ENCODE measurements around the gene COL18A1.

Gene COL18A1

DNA sequence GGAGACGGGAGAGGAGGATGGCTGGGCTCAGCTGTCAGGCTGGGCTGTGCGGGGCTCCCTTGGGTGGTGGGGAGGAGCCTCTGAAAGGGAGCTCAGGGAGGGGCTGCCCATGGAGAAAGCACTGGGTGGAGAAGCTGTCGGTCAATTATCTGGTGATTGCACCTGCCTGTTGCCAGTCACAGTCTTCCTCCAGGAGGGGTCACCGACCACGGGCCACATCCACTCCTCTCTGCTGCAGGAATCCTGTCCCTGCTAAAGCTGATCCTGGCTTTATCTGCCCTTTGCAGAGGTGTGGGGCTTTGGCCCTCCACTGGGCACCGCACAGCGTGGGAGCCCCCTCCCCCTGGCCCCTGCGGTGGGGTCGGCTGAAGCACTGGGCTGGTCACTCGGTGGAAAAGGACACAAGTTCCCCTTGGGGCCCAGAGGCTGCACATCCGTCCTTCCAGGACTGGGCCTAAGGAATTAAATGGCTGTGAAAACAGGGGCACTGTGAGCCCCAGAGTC, 21.8 kb upstream of the COL18A1 start:
- peak; percentile 43 for DNase-seq (ENCODE audit: low spot score)

DNA sequence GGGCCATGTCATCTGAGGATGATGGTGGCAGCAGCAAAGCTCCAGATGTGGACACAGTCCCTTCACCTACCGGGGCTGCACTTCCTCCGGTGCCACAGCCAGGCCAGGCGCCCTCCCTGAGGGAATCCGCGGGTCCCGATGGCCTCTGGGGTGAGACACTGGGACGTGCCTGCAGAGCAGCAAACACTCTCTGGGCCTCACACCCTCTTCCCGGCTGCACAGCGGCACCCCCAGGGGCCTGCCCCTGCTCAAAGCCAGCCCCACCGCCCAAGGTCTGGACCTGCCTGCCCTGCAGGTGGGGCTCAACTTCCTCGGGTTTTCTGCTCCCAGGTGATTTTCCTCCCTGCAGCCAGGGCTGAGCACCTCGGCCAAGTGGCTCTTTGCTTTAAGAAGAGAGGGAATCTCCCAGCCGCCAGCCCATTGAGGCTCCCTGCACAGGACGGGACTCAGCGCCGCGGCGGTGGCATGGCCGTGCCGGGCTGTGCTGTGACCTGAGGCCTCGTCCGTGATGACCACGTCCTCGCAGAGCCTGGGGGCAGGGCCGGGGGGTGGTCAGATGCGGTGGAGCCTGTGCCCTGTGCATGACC, 21.3 kb upstream of the COL18A1 start:
- DNase-seq (ENCODE audit: low spot score), result no peak

DNA sequence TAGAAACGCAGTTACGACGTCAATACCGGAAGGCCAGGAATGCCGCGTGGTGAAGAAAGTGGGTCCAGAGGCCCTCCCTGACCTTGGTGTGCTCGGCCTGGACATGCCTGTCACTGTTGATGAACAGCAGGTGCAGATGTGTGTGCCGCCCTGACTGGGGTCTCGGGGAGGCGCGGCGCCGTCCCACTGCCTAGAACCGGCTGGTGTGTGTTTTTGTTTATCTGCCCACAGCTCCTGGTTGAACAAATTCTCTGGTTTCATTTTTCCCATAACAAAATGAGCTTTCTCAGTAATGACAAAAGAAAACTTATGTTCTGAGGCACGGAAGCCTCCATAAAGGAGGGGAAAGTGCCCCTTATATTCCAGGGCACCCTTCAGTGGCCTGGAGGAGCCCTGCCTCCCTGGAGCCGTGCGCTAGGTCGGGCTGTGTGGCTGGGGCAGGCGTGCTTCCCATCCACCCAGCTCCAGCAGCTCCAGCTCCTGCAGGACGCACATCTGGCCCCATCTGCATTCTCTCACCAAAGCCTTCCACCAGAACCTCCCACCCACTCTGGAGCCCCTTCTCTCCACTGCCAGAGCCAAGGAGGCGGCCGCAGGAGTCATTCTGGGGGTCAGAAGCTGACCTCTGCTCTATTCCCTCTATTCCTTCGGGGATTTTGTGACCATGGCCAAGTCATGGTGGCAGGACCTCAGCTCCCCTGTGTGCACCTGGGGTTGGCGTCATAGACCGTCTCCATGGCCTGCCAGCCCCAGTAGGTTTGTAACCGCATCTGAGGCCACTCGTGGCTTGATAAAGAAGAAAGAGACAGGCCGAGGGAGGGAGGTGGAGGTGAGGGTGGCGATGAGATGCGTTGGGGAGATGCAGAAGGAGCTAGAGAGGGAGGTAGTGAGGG, 20.1 kb upstream of the COL18A1 start:
- no peak for DNase-seq (ENCODE audit: low spot score)

DNA sequence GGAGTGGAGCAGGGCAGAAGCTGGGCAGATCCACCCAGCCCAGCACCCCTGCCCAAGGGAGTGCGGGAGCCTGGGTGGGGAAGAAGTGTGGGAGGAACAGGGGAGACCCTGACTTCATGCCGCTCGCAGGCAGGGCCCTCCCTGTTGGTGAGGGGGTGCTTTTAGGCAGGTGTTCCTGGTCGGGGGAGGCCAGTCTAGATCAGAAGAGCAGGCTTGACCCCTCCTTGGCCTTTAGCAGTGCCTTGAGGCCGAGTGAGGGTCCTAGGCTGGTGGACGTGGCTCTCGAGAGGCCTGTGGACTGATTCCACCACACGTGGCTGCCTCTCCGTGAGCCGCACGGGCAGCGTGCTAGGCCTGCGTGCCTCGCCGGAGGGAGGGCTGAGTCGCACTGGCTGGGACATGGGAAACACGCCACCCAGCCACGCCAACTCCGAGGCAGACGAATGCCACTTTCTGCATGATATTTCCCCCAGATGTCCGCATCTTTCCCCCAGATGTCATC, 19.4 kb upstream of the COL18A1 start:
- no peak for DNase-seq (ENCODE audit: low spot score)

DNA sequence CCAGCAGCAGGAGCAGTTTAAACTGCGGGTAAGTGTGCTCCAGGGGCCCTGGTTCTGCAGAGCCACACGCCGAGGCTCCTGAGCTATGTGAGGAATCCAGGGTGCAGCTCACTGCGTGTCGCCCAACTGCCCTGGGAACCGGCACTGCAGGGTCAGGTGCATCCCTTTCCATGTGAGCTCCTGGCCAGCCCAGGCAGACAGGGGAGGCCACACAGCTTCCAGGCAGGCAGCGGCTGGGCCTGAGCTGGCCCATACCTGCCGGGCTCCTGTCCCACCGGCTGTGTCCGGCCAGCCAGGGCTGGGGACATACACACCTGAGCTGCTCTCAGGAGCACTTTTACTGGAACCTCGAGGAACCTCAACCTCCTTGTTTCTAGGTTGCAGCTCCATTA, 18.6 kb upstream of the COL18A1 start:
- no peak for DNase-seq (ENCODE audit: low spot score)

DNA sequence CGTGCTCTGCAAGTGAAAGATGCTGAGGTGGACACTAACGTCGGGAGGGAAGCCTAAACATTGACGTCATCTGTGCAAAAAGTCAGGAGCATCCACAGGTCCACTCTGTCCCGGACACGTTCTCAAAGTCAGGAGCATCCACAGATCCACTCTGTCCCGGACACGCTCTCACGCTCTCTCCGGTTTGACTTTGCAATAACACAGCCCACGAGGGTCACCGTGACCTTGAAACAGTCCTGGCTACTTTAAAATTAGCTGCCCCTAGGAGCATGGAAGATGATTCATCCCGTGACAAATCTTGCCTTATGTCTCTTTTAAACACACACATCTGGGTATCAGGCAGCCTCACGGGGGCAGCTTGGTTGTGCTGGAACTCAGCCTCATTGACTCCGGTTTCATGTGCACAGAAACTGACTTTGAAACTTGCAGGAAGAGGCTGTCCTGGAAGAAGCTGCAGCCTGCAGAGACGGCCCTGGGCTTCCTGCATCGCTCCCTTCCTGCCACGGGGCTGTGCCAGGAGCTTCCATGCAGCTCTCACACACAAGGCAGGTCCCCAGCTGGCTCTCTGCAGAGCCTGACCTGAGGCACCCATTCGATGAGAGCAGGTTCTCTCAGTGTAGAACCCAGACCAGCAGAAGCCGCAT, 18.1 kb upstream of the COL18A1 start:
- peak; percentile 30 for DNase-seq (ENCODE audit: low spot score)

DNA sequence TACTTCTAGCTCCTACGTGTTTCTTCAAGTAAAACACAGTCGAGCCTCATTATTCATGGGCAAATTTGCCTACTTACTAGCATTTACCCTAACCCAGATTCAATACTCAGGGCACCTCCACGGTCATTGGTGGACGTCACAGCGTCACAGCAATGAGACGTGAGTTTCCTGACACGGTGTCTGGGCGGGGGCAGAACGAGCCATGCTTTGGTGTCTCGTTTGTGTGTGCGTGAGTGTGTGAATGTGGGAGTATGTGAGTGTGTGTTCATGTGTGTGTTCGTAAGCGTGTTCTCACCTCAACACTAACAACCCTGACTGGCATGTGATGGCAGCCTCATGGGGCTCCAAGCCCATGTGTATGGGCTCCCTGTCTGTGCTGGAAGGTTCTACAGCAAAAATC, 17.5 kb upstream of the COL18A1 start:
- no peak for DNase-seq (ENCODE audit: low spot score)

DNA sequence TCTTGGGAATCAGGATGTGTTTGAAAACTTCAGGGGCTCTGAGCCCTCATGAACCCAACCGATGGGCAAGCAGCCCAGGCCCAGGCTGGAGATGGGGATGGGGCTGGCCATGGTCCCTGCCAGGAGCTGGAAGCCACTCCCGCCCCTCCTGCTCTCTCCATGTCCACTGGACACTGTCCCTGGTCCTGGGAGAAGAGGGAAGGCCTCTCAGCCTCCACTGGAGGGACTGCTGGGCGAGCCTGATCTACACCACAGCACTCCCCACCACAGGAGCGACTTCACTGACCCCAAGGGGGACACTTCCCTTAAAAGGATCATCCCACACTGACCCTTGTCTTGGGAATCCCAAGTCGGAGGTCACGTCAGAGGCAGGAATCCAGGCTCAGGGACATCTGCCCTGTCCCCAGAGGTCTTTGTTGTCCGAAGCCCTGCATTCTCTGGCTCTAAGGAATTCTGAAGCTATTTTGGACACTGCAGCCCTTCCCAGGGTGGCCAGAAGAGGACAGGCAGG, 16.9 kb upstream of the COL18A1 start:
- no peak for DNase-seq (ENCODE audit: low spot score)

DNA sequence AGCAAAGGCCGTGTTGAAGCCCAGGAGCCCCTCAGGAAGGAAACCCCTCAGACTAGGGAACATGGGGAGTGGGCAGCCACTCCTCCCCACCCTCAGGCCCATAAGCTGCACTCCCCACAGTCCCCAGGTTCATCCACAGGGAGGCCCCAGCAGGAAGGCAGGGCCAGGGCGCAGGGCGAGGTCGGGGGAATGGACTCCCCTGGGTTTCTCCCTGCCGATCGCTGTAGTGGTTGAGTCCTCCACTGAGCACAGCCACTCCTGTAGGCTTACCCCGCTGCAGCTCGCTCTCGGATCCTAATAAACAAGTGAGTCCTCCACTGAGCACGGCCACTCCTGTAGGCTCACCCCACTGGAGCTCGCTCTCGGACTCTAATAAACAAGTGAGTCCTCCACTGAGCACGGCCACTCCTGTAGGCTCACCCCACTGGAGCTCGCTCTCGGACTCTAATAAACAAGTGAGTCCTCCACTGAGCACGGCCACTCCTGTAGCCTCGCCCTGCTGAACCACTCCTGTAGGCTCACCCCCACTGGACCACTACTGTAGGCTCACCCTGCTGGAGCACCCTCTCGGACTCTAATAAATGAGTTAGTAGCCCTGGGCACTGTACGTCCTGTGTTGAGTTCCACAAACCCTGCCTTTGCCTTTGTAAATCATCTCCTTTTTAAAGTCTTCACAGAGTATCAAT, 16.2 kb upstream of the COL18A1 start:
- DNase-seq (ENCODE audit: low spot score), result no peak

DNA sequence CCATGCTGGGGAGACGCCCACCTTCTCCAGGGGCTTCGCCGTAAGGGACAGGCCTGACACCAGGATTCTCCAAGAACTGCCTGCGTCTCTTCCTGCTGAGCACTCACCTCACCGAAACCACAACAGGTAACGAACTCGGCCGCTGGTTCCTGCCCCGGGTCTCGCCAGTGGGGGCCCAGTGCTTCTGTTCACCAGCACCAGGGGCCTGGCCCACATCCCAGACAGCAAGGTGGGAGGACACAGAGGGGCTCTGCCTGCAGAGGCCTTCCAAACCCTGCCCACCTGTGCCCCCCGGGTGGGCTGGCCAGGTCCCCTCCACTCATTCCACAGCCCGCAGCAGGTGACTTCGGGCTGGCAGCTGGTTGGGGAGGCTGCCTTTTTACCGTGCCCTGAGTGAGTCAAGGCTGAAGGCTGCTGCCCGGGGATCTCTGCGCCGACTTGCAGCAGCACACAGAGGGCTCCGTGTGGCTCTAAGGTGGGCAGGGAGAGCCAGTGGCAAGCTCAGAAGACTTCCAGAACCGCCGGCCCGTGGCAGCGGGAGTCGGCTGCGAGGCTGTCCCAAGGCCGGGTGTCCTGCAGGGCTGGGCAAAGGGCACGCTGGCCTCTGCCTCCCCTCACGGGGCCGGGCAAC, 14.7 kb upstream of the COL18A1 start:
- DNase-seq (ENCODE audit: low spot score), result no peak

DNA sequence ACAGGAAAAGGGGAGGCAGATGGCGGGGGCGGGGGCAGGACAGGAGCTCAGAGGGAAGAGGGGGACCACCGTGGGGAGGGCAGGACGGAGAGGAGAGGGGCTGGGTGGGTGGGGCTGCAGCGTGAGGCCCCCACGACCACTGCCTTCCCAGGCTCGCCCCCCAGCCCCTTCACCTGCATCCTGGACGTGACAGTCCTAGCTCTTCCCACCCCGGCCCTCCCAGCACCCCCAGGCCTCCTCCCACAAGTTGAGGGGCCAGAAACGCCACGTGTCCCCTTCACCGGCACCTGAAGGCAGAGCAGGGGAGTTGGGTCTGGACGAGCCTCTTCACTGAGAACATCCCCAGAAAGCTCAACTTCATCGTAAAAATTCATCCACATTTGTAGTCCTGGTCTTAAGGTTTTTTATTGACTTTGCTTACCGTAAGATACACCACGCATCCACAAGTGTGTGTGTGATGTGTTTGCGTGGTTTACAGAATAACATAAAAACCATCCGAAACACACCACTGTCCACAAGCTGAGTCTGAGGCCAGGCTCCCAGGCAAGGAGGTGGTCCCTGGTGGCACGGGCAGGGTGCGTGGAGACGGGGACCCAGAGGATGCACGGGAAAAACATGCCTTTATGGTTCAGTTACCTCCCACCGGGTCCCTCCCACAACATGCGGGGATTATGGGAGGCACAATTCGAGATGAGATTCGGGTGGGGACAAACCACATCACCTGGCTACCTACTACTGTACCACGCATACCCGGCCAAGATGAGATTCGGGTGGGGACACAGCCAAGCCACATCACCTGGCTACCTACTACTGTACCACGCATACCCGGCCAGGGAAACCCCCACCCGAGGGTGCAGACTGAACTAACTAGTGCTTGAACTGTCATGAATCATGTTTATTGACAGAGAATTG, 13.9 kb upstream of the COL18A1 start:
- no peak for DNase-seq (ENCODE audit: low spot score)

DNA sequence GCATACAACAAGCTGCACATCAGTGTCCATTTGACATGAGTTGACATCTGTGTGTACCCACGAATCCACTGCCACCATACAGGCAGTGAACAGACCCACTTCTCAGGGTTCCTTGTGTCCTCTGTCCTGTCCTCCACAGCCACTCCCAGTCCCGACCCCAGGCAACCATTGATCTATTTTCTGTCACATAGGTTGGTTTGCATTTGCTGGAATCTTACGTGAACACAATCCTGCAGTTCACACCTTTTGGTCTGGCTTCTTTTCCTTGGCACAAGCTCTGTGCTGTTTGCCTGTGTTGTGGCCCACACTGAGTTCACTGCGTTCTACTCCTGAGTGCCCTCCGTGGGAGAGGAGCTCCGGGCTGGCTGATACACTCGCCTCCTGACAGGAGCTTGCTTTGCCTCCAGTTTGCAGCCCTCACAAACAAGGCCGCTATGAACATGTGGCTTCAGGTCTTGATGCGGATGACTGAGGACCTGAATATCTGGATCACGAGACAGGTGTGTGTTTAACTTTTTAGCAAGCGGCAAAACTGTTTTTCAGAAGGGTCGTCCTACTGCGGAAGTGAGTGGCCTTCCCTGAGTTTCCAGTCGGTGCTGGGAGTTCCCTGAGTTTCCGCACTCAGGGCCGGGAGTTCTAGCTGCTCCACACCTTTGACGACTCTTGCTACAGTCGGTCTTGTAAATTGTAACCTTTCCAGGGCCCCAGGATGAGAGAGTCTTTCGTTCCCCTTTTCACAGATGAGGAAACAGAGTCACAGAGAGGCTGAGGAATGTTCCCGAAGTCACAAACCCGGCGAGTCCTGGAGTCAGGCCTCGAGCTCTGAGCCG, 13.0 kb upstream of the COL18A1 start:
- no peak for DNase-seq (ENCODE audit: low spot score)

DNA sequence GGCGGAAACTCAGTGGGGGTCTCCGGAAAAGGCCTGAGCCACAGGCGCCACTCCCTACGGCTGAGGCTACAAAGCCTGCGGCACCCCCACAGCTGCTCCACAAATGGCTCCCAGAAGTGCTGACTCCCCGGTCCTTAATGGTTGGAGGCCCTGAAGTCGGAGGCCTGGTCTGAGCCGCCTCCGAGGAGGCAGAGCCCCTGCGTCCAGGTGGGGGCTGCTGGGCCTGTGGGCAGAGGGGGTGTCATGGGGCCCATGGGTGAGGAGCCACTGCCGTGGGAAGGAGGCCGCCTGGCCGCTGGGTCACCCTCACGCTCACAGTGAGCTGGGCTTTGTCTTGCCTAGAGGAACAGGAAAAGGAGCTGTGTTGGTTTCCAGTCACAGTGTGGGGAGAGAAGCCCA, 12.4 kb upstream of the COL18A1 start:
- DNase-seq (ENCODE audit: low spot score), result no peak

DNA sequence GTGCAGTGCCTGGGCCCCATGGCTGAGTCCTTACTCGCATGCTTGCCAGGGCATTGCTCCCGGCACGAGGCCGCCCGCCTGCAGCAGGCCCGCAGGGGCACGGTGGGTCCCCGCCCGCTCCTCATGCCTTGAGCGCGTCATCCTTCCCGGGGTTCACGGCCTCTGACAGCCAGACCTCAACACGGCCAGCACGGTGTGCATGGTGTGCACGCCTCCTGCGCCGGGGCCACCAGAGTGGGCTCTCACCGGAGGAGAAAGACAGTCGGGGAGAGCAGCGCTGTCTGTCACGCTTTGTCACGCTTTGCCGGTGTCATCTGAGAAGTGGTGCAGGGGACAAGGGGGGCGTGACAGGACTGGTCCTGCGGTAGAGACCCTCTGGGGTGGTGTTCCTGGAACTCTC, 11.9 kb upstream of the COL18A1 start:
- DNase-seq (ENCODE audit: low spot score), result no peak

DNA sequence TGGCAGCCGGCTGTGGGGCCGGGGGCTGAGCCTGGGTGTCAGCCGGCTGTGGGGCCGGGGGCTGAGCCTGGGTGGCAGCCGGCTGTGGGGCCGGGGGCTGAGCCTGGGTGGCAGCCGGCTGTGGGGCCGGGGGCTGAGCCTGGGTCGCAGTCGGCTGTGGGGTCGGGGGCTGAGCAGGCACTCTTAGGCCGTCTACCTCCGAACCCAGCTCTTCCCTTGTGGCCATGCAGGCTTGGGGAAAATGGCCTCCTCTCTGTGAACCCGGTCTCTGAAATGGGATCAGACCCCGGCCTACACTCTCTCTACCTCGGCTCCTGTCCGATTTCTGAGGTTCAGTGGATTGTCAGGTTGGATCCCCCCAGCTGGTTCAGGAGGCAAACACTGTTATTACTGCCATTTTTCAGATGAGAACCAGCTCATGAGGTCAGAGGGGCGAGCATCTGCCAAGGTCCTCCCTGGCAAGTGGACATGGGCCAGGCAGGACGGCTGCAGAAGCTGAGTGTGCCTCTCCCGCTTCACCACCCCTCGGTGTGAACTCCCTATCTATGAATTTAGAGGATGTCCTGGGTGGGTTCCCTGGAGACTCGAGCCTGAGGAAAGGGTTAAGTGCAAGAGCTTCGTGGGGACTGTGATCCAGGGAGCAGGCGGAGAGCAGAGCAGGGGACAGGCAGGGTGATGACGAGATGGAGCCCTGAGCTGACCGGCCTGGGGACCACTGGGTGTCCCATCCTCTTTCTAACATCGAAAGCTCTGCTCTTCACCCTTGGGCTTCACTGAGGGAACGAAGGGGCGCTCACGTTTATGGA, 10.9 kb upstream of the COL18A1 start:
- no peak for DNase-seq (ENCODE audit: low spot score)

DNA sequence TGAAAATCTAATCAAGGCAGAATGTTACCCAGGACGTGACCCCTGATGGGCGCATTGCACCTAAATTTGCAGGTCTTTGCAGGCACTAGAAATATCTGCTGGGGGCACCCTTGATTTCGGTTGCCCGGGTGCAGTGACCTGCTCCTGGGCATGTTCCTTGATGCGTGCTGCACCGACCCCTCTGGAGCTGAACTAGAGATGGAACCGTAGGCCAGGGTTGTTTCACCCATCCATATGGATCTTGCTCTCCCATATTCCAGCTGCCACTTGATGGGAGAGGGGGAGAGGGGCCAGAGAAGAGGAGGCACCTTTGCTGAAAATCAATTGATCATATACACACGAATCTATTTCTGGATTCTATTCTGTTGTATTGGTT, 8.4 kb upstream of the COL18A1 start:
- no peak for DNase-seq (ENCODE audit: low spot score)

DNA sequence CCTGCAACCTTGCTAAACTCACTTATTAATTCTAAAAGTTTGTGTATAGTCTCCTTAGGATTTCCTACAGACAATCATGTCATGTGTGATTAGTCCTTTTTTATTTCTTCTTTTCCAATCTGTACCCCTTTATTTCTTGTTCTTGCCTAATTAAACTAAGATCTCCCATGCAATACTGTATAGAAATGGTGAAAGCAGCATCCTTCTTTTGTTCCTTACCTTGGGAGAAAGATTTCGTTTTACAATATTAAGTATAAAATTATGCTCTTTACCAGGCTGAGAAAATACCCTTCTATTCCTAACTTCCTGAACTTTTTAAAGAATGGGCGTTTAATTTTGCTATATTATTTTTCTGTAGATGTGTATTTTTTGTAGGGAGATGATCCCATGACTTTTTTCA, 7.6 kb upstream of the COL18A1 start:
- no peak for DNase-seq (ENCODE audit: low spot score)

DNA sequence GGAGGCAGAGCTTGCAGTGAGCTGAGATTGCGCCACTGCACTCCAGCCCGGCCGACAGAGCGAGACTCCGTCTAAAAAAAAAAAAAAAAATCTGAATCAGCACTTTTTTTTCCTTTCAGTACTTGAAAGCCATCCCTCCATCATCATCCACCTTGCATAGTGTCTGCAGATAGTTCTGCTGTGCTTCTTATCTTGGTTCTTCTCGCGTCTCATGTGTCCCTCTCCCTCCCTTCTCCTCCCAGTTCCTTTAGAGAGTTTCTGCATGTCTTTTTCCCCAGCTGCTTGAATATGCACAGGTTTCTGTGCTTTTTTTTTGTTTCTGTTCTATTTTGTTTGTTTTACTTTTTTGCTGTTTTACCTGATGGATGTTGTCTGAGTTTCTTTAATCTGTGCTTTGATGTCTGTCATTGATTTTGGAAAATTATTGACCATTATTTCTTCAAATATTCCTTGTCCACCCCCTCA, 3.9 kb upstream of the COL18A1 start:
- DNase-seq (ENCODE audit: low spot score), result no peak

Data from hematopoietic multipotent progenitor cell treated with erythropoietin and hydrocortisone succinate and interleukin-3 and kit ligand, for 17 days (in vitro differentiated cells).